HG03432 (cell line): ENCODE data around the gene EXOC3.

Experiments
- ATAC-seq: cut with Tn5 transposase; IDR thresholded peaks from one replicate; pipeline ENCODE4 v1.9.1; 2021; ENCODE audit warnings: mild to moderate bottlenecking, moderate library complexity; ENCODE audit not compliant: unreplicated experiment

Gene EXOC3

DNA sequence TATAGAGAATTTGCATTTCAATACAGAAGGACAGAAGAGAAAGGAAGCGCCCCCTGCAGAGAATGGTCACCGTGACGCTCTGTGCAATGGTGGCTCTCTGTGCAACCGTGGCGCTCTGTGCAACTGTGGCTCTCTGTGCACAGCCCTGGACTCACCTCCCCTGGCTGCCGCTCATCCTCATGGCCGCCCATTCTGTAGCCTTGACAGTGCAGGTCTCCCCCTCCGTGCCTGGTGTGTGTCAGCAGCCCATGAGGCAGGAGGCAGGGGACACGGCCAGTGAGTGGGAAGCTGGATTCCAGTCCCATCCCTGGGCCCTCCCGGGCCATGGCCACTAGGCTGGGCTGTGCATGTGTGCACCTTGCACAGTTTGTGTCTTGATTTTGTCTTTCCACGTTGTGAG, 12.0 kb downstream of the EXOC3 start:
- ATAC-seq: no peak

DNA sequence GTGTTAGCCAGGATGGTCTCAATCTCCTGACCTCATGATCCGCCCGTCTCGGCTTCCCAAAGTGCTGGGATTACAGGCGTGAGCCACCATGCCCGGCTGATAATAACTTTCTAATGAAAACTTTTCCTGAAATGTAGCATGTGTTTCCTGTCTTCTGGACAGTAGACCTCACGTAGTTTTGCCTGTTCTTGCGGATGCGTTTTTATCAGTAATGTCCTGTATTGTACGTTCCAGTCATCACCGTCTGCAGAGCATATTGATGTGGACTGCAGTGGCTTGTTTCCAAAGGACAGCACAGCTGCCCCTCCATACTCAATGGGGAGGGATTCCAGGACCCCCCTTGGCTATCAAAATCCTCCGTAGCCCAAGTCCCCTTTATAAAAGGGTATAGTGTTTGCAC, 12.8 kb downstream of the EXOC3 start:
- no peak for ATAC-seq

DNA sequence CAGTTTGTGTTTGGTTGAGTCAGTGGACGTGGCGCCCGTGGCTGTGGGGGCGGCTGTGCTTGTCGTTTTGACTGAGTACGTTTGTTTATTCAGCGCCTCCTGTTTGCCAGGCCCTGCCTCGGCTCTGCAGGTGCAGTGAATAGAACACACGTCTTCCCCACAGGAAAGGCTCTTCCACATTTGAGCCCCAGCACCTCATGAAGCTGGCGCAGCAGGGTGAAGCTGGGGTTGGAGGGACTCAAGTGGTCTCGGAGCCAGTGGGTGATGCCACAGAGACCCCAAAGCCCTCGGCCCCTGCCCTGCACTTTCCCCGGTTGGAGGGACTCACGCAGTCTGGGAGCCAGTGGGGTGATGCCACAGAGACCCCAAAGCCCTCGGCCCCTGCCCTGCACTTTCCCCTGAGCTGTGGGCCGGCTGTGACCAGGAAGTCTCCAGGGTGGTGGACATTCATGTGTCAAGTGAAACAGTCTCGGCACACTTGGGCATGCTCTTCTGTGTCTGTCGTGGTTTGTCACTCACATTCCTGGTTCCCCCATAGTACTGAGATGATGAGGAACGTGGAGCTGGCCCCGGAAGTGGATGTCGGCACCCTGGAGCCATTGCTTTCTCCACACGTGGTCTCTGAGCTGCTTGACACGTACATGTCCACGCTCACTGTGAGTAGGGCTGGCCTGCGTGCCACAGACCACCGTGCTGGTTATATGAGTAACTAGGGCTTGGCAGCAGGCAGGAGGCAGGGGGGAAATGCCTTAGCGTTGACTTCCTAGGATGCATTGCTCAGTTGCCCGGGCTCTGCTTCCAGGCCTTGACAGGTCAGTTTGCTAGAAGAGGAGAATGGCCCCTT, 13.6 kb downstream of the EXOC3 start:
- no peak for ATAC-seq

DNA sequence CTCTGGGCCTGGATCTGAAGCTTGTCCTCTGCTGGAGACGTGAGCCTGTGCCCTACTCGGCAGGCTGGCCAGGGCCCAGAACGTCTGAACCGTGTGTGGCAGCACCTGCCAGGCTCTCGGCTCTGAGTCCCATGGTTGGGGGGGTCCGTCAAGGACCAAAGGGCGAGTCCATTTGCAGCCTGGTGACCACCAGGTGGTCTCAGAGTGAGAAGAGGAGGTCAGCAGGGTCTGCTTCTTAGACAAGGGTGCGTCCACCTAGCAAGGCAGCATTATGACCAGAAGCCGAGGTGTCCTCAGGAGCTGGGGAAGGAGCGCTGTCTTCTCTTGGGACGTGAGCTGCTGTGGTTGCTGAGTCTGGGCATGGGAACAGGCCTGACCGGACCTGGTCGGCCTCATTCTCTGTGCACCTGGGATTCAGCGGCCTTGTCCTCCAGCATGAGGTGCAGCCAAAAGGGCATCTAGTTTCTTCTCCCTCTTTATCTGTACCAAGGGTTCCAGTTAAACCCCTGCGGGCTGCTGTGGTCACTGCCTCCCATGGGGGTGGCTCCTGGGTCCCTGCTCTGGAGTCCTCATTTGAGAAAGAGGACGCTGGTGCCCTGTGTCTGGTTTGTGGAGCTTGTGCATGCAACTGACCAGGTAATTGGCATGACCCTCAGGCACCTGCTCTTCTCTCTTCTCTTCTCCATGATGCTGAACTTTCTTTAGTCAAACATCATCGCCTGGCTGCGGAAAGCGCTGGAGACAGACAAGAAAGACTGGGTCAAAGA, 14.4 kb downstream of the EXOC3 start:
- no peak for ATAC-seq

DNA sequence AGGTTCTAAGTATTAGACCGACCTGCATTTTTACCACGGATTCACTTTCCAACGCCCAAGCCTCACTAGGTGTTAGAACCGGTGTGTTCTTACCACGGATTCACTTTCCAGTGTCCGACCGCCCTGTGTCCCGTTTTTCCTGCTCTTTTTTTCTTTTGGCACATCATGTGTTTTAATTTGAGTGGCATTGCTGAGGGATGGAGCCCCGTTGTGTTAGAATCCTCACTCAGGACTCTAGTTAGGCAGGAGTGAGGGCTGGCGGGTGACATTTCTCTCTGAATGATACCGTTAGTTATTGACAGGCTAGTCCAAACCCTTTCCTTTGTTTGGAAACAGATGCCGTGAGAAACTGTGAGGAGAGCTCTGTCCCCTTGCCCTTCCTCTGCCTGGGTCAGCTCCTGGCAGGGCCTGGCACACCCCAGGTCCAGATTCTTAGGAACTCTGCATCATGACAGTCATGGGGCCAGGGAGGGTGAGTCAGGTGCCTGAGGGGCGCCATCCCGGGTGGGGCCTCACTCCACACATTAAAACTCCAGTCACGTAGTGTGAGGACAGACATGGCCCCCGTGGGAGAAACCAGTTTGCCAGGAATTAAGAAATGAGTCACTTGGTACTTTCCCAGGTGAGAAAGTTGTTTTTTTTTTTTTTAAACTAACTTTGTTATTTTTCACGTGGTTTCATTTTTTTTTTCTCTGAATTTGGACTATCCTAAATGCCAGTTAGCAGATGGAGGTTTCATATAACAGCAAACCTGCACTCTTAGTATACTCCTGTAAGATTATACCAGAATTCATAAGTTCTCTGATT, 15.8 kb downstream of the EXOC3 start:
- ATAC-seq: peak; percentile 72

DNA sequence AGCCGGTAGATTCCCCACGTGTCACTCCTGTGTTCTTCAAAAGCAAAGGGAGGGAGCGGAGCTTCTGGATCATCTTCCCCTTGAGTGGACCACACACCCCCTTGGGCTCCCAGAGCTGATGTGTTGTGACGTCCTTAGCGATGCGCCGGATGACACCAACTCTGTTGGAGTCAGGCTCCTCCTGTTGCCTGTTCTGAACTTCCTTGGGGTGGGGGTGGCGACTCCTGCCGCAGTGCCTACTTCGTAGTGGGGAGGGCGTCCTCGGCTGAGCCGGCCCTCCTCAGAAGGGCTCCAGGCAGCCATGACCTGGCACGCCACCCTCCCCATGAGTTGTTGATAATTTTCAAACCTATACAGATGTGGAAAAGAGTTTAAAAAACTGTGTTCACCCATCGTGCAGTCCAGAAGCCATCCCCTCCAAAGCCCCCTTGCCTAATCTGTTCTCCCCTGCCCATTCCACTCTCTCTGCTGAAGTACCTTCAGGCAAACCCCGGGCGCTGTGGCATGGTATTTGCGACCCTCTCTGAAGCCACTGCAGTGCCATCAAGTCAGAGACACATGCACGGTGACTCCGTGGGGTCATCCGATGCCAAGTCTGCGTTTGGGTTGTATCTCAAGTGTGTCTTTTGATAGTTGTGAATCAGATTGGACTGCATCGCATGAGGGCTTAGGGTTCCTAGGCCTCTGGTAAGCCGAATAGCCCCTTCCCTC, 16.7 kb downstream of the EXOC3 start:
- no peak for ATAC-seq

DNA sequence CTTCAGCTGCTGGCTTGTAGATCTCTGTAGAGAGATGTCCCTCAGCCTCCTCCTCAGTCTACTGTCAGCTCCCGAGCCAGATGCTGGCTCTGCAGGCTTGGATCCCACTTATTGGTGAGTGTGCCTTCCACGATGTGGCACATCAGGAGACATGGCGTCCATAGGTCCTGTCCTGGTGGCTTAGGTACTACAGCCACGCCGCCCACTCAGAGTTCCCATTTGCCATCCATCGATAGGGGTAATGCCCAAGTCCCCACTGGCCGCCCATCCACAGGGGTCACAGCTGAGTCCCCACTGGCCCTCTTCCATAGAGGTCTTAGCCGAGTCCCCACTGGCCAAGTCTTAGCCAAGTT, 17.3 kb downstream of the EXOC3 start:
- no peak for ATAC-seq

DNA sequence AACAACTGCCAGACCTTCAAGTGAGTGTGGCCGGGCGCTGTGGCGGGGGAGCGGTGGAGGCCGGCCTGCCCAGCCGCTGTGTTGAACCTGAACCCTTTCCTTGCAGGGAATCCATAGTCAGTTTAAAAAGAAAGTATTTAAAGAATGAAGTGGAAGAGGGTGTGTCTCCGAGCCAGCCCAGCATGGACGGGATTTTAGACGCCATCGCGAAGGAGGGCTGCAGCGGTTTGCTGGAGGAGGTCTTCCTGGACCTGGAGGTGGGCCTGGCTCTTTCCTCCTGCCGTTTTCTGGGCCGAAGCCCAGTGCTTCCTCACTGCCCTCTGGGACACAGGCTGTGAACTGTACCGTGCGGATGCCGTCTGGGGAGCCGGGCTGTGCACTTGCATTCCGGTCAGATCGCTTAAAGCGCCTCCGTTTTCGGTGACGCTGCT, 19.1 kb downstream of the EXOC3 start:
- no peak for ATAC-seq

DNA sequence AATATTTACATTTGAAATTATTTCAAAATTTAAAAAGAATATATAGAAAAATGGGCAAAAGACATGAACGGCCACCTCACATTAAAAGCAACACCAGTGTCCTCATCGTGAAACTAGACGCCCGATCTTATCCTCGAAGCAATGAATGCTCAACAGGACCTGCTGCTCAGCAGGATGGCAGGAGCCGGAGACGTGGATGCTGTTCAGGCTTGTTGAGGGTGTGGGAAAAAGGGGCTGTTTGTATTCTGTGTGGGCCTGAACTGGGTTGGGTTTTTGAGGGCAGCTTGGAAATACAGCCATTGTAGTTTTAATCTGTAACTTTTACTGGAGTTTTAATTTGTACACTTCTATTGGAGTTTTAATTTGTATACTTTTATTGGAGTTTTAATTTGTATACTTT, 20.3 kb downstream of the EXOC3 start:
- no peak for ATAC-seq

DNA sequence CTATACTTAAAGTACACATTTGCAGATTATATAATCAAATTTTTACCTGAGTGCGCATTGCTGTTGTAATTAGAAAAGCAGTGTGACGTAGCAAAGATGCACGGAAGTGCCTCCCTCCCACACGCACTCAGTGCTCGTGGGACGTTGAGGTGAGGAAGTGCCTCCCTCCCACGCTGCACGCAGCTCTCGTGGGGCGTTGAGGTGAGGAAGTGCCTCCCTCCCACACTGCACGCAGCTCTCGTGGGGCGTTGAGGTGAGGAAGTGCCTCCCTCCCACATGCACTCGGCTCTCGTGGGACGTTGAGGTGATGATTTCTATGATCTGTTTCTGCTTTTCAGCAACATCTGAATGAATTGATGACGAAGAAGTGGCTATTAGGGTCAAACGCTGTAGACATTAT, 21.0 kb downstream of the EXOC3 start:
- ATAC-seq: no peak

DNA sequence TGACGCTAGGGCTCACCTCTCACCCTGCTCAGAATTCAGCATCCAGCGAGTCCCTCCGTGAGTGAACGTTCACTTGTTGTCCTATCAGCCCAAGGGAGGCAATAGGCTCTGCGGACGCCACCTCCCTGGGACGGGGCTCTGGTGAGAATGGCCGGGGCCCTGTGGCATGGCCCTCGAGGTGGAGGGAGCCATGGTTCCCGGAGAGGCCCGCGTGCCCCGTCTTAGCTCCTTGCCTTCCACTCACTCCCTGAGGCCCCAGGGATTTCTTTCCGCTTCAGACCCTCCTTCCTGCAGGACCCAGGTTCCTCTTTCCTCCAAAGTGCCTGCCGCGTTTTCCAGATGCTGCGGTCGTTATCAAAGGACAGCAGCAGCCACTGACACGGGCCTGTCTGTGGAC, 21.5 kb downstream of the EXOC3 start:
- no peak for ATAC-seq

DNA sequence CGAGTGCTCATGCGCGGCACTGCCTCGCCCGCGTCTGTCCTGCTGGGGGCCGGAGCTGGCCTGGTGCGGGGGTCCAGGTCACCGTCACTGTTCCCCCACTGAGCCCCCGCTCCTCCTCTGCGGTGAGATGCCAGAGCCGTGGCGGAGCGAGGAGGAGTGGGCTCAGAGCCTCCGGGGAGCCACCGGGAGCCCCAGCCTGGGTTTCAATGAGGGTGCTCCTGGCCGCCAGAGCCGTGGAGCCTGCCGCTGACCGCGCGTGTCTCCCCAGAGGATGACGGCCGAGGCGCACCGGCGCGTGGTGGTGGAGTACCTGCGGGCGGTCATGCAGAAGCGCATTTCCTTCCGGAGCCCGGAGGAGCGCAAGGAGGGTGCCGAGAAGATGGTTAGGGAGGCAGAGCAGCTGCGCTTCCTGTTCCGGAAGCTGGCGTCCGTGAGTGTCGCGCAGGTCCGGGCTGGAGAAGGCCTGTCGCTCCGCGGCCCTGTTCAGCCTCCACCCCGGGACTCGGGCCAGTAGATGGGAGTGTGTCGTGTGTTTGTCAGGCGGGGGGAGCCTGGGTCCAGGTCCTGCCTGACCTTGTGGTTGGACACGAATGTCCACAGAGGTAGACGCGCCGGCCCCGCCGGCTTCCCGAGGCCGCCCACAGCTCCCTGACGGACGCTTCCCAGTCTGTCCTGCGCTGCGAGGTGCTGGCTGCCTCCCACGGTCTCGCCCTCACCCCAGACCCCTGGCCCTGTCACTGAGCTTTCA, 22.0 kb downstream of the EXOC3 start:
- ATAC-seq: no peak

DNA sequence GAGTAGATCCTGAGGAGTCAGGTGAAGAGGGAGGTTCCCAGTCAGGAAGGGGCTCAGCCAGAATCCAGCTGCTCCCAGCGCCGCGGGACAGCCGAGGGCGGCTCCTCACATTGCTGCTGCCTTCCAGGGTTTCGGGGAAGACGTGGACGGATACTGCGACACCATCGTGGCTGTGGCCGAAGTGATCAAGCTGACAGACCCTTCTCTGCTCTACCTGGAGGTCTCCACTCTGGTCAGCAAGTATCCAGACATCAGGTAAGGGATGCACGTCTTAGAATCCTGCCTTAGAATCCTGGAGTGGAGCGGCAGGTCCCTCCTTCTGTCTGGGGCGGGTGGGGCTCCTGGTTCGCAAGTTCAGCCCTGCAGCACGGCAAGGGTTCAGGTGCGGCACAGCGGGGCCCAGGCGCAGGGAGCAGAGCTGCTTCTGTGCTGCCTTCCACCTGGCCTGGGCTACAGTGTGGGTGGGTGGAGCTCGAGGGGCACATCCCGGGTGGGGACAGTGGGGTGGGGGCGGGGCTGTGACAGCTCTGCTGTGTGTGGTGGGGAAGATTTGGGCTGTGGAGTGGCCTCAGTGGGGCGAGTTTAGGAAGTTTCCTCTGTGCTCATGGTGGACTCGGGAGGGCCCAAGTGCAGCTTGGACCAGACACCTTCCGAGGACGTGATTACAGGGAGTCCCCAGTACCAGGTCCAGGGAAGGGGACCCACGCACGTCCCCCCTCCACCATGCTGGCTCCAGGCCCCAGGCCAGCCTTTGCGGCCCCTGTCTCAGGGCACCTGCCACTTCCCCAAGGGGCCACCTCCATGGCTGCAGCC, 22.8 kb downstream of the EXOC3 start:
- ATAC-seq: no peak

DNA sequence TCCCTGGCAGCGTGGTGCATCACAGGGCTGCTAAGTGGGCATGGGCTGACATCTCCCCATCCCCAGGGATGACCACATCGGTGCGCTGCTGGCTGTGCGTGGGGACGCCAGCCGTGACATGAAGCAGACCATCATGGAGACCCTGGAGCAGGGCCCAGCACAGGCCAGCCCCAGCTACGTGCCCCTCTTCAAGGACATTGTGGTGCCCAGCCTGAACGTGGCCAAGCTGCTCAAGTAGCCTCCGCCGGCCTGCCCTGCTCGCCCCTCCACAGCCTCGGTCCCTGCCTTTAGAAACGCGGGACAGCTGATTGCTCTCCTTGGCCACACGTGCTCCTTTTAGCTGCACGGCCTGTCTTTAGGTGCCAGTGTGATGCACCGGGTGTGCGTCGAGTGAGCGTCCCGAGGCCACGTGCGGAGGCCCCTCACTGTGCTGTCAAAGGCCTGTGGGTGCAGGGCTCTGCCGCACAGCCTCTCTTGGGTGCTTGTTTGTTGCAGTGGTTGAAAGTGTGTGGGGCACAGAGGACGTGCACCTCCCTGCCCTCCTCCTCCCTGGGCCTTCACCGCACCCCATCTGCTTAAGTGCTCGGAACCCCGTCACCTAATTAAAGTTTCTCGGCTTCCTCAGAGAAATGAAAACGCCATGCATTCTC, 23.8 kb downstream of the EXOC3 start:
- no peak for ATAC-seq

DNA sequence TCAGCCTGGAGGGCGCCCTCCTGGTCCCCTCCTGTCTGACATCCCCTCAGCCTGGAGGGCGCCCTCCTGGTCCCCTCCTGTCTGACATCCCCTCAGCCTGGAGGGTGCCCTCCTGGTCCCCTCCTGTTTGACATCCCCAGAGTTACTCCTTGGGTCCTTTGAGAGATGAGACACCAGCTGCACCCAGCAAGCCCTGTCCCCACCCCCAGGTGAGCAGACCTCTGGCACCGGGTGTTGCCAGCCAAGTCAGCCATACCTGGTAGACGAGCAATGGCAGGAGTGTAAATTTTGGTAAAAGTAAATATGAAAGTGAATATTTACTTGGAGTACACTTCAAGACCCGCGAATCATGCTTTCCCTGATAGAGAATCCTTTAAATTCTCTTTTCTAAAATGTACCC, 25.4 kb downstream of the EXOC3 start:
- ATAC-seq: no peak

DNA sequence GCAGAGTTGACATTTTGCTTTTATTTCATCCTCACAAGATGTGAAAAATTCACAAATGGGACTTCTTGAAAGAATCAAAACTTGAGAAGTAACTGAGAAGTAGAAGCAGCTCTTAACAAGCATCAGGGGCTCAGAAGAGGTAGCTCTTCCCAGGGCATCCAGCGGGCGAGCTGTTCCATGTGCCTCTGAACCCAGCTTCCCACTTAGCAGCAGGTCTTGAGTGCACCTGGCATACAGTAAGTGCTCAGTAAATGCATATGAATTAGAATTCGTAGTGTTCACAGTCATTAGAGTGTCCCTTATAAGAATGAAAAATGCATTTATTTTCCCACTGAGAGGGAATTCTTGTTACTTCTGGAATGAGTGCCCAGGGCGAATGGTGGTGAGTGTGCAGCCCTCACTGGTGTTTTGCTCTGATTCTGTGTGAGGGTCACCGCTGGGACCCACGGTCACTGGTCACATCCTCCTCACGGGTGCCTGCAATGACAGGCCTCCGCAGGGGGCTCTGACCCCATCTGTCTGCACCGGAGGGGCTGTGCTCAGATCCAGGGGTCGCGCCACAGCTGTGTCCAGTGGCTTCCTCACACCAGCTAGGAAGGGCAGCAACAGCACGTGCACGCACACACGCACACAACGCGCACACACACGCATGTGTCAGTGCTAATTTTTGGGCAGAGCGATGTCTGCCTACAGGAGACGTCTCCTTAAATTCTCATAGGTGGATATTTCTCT, 26.9 kb downstream of the EXOC3 start:
- ATAC-seq: no peak

DNA sequence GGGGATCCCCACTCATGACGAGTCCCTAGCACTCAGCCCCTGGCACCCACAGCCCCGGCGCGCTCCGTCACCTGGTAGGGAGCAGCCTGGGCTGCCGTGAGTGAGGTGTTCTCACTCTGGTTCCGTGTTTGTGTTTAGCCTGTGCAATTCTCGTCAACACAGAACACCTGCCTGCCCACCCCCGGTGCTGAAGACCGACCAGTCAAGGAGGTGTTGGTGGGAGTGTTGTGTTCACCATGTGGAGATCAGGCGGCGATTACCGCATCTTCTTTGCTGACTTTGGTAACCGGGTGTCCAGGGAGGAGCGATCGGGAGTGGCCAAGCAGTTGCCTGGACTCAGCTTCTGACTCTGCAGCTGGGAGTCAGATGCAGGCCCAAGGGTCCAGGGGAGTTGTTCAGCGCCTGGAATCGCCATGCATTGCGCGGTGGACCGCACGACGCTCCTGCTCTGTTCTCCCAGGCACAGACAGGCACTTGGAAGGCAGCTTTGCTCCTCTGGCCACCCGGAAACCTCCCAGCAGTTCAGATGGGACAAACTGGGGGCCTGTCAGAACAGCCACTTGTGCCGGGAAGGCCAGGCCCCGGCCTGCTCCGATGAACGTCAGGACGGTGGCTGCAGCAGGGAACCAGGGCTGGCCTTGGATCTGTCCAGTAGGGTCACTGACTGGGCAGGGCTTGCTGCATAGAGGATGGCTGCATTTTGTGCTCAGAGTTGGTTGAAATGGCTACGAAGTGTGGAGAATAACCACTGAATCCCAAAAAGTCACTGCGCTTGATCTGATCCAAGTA, 28.2 kb downstream of the EXOC3 start:
- ATAC-seq: no peak

DNA sequence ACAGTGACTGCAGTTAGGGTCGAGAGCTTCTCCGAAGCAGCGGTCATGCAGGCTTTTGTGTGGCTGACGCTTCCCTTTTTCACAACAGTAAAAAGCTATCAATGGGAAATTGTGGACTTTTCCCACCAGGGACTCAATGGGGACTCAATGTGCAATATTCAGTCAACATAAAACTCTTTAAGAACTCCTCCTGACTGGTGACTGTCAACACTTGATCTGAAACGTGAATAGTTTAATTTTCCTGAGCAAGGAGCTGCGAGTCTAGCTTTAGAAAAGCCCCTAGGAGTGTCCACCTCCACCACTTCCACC, 28.7 kb downstream of the EXOC3 start:
- ATAC-seq: no peak
